Stimulated activated naive B cell treated with anti-CD40 and anti-IgM and Interleukin-4, amounts not matched to agents 10 μg/mL and 1 μg/mL and 100 μg/mL, for 72 hours (primary cell): ENCODE data around the gene SUPT3H.

Experiments used
- ATAC-seq, 2 donors: fragments of 150-1000 bp; cut with Tn5 transposase; replicated peaks; 2 replicates each; pipeline ENCODE4 v1.10.0; 2021; ENCODE audit warnings: moderate library complexity in 1 of 2
- DNase-seq: peaks from one replicate; pipeline ENCODE4 v3.0.0; 2021
- H3K27ac Mint-ChIP-seq: one replicate; pipeline ENCODE4 v1.8.0; 2022; ENCODE audit warnings: mild to moderate bottlenecking, mixed read lengths
- H3K27me3 Mint-ChIP-seq, 2 donors: one replicate each; pipeline ENCODE4 v1.8.0; 2022; ENCODE audit warnings: mixed read lengths in 2 of 2
- H3K36me3 Mint-ChIP-seq, 2 donors: one replicate each; pipeline ENCODE4 v1.8.0; 2022; ENCODE audit warnings: mixed read lengths in 2 of 2, mild to moderate bottlenecking in 1 of 2
- H3K4me1 Mint-ChIP-seq, 2 donors: one replicate each; pipeline ENCODE4 v1.8.0; 2022; ENCODE audit warnings: mixed read lengths in 2 of 2, mild to moderate bottlenecking in 1 of 2
- H3K4me3 Mint-ChIP-seq, 2 donors: one replicate each; pipeline ENCODE4 v1.8.0; 2022; ENCODE audit warnings: mild to moderate bottlenecking in 2 of 2, mixed read lengths in 2 of 2, moderate library complexity in 1 of 2
- H3K9me3 Mint-ChIP-seq, 2 donors: one replicate each; pipeline ENCODE4 v1.8.0; 2022; ENCODE audit warnings: mixed read lengths in 2 of 2, mild to moderate bottlenecking in 1 of 2

The SUPT3H gene

GRCh38 chr6:44820759-44821158, 557.0 kb downstream of the SUPT3H start:
- Mint-ChIP-seq H3K27me3 (no peaks in the 10 kb centered on the region), H3K4me1 (no peaks in the 10 kb centered on the region), H3K9me3 (peaks cover 0 to 2% of the 10 kb centered on the region in 2 donors), H3K36me3 (no peaks in the 10 kb centered on the region), H3K4me3 (no peak overlapping the region), H3K27ac (no peak overlapping the region)
- no peak for ATAC-seq
- no peak for DNase-seq

DNA sequence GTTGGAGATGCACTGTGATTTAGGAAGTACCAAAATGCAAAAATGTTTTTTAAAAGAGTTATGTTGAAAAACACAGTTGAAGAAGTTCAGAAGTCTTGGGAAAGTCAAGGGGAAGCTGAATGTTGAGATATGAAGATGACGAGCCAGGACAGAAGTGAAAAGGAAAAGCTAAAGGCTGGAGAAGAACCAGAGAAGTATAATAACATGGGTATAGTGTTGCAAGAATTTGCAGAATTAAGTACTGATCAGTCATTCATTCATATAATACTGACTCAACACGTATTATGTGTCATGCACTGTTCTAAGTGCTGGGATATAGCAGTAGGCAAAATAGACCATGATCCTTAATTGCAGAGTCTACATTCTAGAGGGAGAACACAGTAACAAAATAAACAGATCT, 557.4 kb downstream of the SUPT3H start:
- Mint-ChIP-seq H3K27me3 (no peaks in the 10 kb centered on the region), H3K36me3 (no peaks in the 10 kb centered on the region), H3K4me3 (no peak overlapping the region), H3K9me3 (peaks cover 0 to 2% of the 10 kb centered on the region in 2 donors), H3K4me1 (no peaks in the 10 kb centered on the region), H3K27ac (no peak overlapping the region)
- DNase-seq (no peak), ATAC-seq (no peak)

DNA sequence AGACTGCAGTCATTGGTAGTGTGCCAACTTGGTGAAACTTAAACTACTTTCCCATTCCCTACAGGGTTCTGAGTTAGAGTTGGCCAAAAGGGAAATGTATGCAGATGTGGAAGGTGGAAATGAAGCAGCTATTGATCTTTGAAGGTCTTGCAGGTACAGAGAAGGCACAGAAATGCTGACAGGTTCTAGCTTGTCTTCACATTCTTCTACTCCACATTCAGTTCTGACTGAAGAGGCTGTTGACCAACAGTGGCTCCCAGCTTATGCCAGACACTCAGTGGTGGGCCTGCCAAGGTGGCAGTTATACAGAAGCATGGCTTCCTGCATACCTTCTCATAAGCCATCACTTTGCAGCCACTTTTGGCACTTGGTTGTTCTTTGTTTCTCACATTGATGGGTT, 566.3 kb downstream of the SUPT3H start:
- H3K27me3 Mint-ChIP-seq = no peaks in the 10 kb centered on the region
- H3K9me3 Mint-ChIP-seq = peaks cover 0 to under 1% of the 10 kb centered on the region in 2 donors
- DNase-seq (no peak), ATAC-seq (no peak)
- no peaks in the 10 kb centered on the region for H3K4me1 Mint-ChIP-seq
- no peak overlapping the region for H3K27ac Mint-ChIP-seq
- no peak overlapping the region for H3K4me3 Mint-ChIP-seq
- no peaks in the 10 kb centered on the region for H3K36me3 Mint-ChIP-seq

DNA sequence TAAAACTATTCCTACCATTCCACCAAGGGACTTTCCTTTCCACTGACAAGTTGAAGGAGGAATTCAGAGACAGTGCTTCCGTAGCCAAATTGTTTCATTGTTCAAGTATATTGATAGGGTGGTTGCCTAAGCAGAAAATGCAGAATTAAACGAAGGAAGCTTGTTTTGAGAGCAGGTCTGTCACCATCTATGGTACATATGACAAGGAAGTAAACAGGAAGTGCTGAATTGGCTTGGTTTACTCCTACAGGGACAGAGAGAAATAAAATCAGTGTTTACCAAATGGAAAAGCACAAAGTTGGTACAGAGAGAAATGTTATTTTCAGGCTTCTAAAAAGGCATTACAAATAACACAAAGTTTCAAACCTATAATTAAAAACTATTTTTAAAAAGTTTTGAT, 568.5 kb downstream of the SUPT3H start:
- H3K36me3 Mint-ChIP-seq = no peaks in the 10 kb centered on the region
- H3K4me3 Mint-ChIP-seq = no peak overlapping the region
- no peaks in the 10 kb centered on the region for H3K27me3 Mint-ChIP-seq
- no peak for DNase-seq
- no peak overlapping the region for H3K27ac Mint-ChIP-seq
- no peaks in the 10 kb centered on the region for H3K4me1 Mint-ChIP-seq
- H3K9me3 Mint-ChIP-seq = no peaks in the 10 kb centered on the region
- no peak for ATAC-seq

DNA sequence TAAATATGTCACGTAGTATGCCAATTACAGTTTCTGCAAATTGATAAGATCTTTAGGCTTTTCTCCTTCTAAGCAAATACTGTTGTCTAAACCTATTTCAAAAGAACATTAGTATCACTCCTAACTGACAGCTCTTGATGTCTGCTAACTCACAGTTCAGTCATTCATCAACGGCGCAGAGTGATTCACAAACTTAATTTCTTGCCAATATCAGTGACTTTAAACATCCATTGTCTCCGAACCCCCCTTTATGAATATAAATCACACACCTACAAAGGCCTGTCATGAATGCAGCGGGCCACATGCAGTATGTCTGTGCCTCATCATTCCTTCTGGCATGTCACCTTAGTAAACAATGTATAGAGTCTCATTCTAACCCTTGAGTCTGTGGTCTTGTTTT, 569.6 kb downstream of the SUPT3H start:
- Mint-ChIP-seq H3K27ac (no peak overlapping the region), H3K27me3 (no peaks in the 10 kb centered on the region), H3K4me3 (no peak overlapping the region), H3K9me3 (no peaks in the 10 kb centered on the region), H3K36me3 (no peaks in the 10 kb centered on the region), H3K4me1 (no peaks in the 10 kb centered on the region)
- no peak for ATAC-seq
- no peak for DNase-seq

DNA sequence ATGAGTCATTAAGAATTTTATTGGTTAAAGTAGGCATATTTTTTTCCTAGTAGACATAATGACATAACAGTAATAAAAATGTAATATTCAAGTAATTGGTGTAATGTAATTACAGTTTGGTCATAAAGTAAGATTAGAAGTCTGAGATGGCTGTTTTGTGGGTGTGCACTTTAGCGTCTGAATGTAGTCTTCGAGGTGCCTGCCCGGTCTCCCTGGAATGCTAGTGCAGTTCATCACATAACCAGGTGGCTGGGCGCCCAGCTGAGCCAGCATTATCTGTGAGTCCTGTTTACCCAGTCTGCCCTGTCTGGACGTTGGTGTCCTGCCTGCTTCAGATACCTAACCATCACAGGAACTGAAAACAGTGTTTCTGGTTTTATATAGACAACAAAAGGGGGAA, 571.1 kb downstream of the SUPT3H start:
- DNase-seq (no peak), ATAC-seq (no peak)
- Mint-ChIP-seq H3K4me1 (no peaks in the 10 kb centered on the region), H3K27ac (no peak overlapping the region), H3K27me3 (peaks cover 0 to 2% of the 10 kb centered on the region in 2 donors), H3K36me3 (no peaks in the 10 kb centered on the region), H3K9me3 (no peaks in the 10 kb centered on the region), H3K4me3 (no peak overlapping the region)

DNA sequence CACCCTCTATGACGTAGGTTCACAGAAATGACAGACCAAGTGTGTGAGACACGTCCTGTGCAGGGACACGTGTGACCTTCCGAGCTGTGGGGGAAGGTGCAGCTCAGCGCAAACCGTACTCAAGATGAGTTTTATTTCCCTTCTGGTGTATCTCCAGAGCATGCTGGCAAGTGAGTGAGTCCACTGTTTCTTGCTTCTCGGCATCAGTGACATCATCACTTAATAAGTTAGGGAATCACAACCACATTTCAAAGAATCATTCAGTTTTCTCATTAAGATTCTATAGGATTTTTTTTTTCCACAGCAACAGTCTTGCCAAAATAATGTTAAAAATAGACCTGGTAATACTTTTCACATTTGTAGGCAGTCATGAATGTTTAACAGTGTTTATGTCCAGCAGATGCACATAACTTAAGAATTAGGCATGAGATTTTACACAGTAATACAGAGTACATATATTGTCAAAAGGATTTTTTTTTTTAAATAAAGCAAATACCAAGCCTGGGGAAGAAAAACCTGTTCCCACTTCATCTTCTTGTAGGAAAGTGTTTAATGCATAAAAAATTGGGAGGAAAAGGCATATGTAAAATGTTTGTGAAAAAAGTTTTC, 572.4 kb downstream of the SUPT3H start:
- H3K4me1 Mint-ChIP-seq = no peaks in the 10 kb centered on the region
- no peak overlapping the region for H3K4me3 Mint-ChIP-seq
- DNase-seq (no peak), ATAC-seq (no peak)
- no peaks in the 10 kb centered on the region for H3K36me3 Mint-ChIP-seq
- H3K9me3 Mint-ChIP-seq = no peaks in the 10 kb centered on the region
- no peak overlapping the region for H3K27ac Mint-ChIP-seq
- peaks cover 4 to 8% of the 10 kb centered on the region in 2 donors for H3K27me3 Mint-ChIP-seq

GRCh38 chr6:44804546-44805159, 573.1 kb downstream of the SUPT3H start:
- peaks cover 4 to 8% of the 10 kb centered on the region in 2 donors for H3K27me3 Mint-ChIP-seq
- H3K27ac Mint-ChIP-seq = no peak overlapping the region
- H3K4me1 Mint-ChIP-seq = no peaks in the 10 kb centered on the region
- ATAC-seq (no peak), DNase-seq (no peak)
- no peak overlapping the region for H3K4me3 Mint-ChIP-seq
- no peaks in the 10 kb centered on the region for H3K9me3 Mint-ChIP-seq
- H3K36me3 Mint-ChIP-seq = no peaks in the 10 kb centered on the region

DNA sequence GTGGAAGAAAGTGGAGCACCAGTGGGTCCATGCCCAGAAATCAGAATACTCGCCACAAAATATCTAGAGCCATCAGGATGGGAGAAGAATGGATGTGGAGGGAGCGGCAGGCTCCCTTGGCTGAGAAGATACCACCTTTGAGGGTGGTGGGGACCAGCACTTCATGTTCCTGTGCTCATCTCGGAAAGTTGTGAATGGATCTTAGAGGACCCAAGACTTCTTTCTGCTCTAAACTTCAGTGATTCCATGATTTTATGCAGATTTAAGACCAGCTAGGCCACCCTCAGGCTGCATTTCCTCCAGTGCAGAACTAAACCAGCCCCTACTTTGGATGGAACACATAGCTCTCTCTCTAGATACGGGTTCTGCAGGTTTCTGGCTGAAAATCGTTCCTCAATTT, 573.7 kb downstream of the SUPT3H start:
- Mint-ChIP-seq H3K27ac (no peak overlapping the region), H3K36me3 (no peaks in the 10 kb centered on the region)

GRCh38 chr6:44800784-44801592, 576.7 kb downstream of the SUPT3H start:
- Mint-ChIP-seq H3K9me3 (peaks cover 0 to 2% of the 10 kb centered on the region in 2 donors), H3K4me3 (no peak overlapping the region), H3K27ac (no peak overlapping the region), H3K4me1 (no peaks in the 10 kb centered on the region), H3K27me3 (peaks cover 8% of the 10 kb centered on the region in 2 donors), H3K36me3 (no peaks in the 10 kb centered on the region)
- no peak for ATAC-seq
- no peak for DNase-seq

More for the DNA sequence above, 573.7 kb downstream of the SUPT3H start:
- Mint-ChIP-seq H3K9me3 (no peaks in the 10 kb centered on the region), H3K4me1 (no peaks in the 10 kb centered on the region), H3K4me3 (no peak overlapping the region), H3K27me3 (peaks cover 4 to 8% of the 10 kb centered on the region in 2 donors)
- ATAC-seq = no peak
- no peak for DNase-seq

GRCh38 chr6:44800171-44800783, 577.5 kb downstream of the SUPT3H start:
- no peak overlapping the region for H3K27ac Mint-ChIP-seq
- H3K4me3 Mint-ChIP-seq = no peak overlapping the region
- no peaks in the 10 kb centered on the region for H3K4me1 Mint-ChIP-seq
- DNase-seq (no peak), ATAC-seq (no peak)
- H3K9me3 Mint-ChIP-seq = peaks cover 0 to 4% of the 10 kb centered on the region in 2 donors
- H3K36me3 Mint-ChIP-seq = no peaks in the 10 kb centered on the region
- peaks cover 8% of the 10 kb centered on the region in 2 donors for H3K27me3 Mint-ChIP-seq

DNA sequence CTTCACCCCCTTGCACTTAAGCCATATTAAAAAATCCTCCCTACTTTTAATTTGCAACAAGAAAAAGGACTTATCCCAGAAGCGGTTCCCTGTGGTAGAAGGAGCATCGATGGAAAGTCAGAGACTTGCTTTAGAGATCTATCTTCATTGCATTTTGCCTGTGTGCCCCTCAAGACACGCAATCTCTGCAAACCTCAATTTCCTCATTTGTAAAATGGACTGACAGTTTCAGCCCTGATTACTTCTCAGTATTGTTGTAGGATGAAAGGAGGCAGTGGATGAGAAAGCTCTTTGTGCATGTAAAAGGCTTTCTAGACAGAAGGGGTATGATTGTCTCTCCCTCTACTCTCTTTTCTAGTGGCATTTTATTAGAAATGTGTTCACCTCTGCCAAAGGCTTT, 580.0 kb downstream of the SUPT3H start:
- H3K36me3 Mint-ChIP-seq = no peaks in the 10 kb centered on the region
- peaks cover 8 to 12% of the 10 kb centered on the region in 2 donors for H3K27me3 Mint-ChIP-seq
- no peak overlapping the region for H3K27ac Mint-ChIP-seq
- peaks cover 0 to 4% of the 10 kb centered on the region in 2 donors for H3K9me3 Mint-ChIP-seq
- no peak for ATAC-seq
- DNase-seq = no peak
- no peak overlapping the region for H3K4me3 Mint-ChIP-seq
- H3K4me1 Mint-ChIP-seq = no peaks in the 10 kb centered on the region

- Mint-ChIP-seq H3K4me3 (no peak overlapping the region), H3K36me3 (no peaks in the 10 kb centered on the region), H3K27me3 (peaks cover 4% of the 10 kb centered on the region in 2 donors), H3K9me3 (peaks cover 0 to 4% of the 10 kb centered on the region in 2 donors), H3K27ac (no peak overlapping the region), H3K4me1 (no peaks in the 10 kb centered on the region)
- ATAC-seq (no peak), DNase-seq (no peak)
Observed at GRCh38 chr6:44795326-44795725, 582.4 kb downstream of the SUPT3H start.

GRCh38 chr6:44789806-44790205, 587.9 kb downstream of the SUPT3H start:
- DNase-seq (no peak), ATAC-seq (no peak)
- Mint-ChIP-seq H3K27me3 (peaks cover 9 to 10% of the 10 kb centered on the region in 2 donors), H3K27ac (no peak overlapping the region), H3K4me1 (no peaks in the 10 kb centered on the region), H3K36me3 (peaks cover 0 to 1% of the 10 kb centered on the region in 2 donors), H3K9me3 (peaks cover 0 to 1% of the 10 kb centered on the region in 2 donors), H3K4me3 (no peak overlapping the region)
